CD4-positive, alpha-beta memory T cell (primary cell): ENCODE measurements around the gene HUWE1. TPM values are rescaled to one million over a fixed set of nuclear protein-coding genes. Genes with fewer than 3 reads are reported as not detected.

ENCODE experiments used
- CTCF ChIA-PET: fragments of 350-600 bp; sonication (Branson Sonifier 250); formaldehyde crosslinking; loops from one replicate; lab custom pipeline; 2021; ENCODE audit warnings: inconsistent platforms; ENCODE audit not compliant: partially characterized antibody; lab: Charles Lee
- POLR2A ChIA-PET: fragments of 350-600 bp; sonication (Branson Sonifier 250); formaldehyde crosslinking; loops from one replicate; lab custom pipeline; 2021; ENCODE audit not compliant: partially characterized antibody; lab: Charles Lee
- DNase-seq, 5 donors: peaks; one replicate each; pipeline versions ENCODE4 v3.0.0 to v3.0.0-alpha.2; 2020 to 2022; ENCODE audit warnings: mixed read lengths in 1 of 5
- H3K27ac ChIP-seq: one replicate; pipeline ENCODE4 v1.7.0; 2013; ENCODE audit warnings: low read depth, low read length
- H3K27me3 ChIP-seq: 2 replicates; pipeline ENCODE4 v1.7.0; 2013; ENCODE audit warnings: mild to moderate bottlenecking, low read length, moderate library complexity; ENCODE audit not compliant: insufficient read depth
- H3K36me3 ChIP-seq: 2 replicates; pipeline ENCODE4 v1.7.0; 2013; ENCODE audit warnings: mild to moderate bottlenecking, low read length, moderate library complexity; ENCODE audit not compliant: insufficient read depth
- H3K4me1 ChIP-seq: 2 replicates; pipeline ENCODE4 v1.7.0; 2013; ENCODE audit warnings: mild to moderate bottlenecking, low read length, moderate library complexity; ENCODE audit not compliant: insufficient read depth
- H3K4me3 ChIP-seq, 2 donors: one replicate each; pipeline ENCODE4 v1.7.0; 2013; ENCODE audit warnings: low read length in 2 of 2, mild to moderate bottlenecking in 1 of 2
- H3K9me3 ChIP-seq, 2 donors: one replicate each; pipeline ENCODE4 v1.7.0; 2013; ENCODE audit warnings: low read length in 2 of 2, control low read depth in 1 of 2; ENCODE audit not compliant: control insufficient read depth in 1 of 2
- H3K27ac Mint-ChIP-seq, 7 donors: one replicate each; pipeline ENCODE4 v1.8.0; 2020 to 2021; ENCODE audit warnings: mixed read lengths in 7 of 7, mild to moderate bottlenecking in 6 of 7, inconsistent platforms in 3 of 7, moderate library complexity in 3 of 7
- H3K27me3 Mint-ChIP-seq, 2 donors: one replicate each; pipeline ENCODE4 v1.8.0; 2020 to 2021; ENCODE audit warnings: mixed read lengths in 2 of 2
- H3K36me3 Mint-ChIP-seq, 2 donors: one replicate each; pipeline ENCODE4 v1.8.0; 2020 to 2021; ENCODE audit warnings: mixed read lengths in 2 of 2, inconsistent platforms in 1 of 2, mild to moderate bottlenecking in 1 of 2
- H3K4me1 Mint-ChIP-seq, 4 donors: one replicate each; pipeline ENCODE4 v1.8.0; 2020 to 2021; ENCODE audit warnings: mixed read lengths in 4 of 4, mild to moderate bottlenecking in 1 of 4
- H3K4me3 Mint-ChIP-seq, 8 donors: one replicate each; pipeline ENCODE4 v1.8.0; 2020 to 2021; ENCODE audit warnings: mixed read lengths in 8 of 8, mild to moderate bottlenecking in 7 of 8, moderate library complexity in 6 of 8, inconsistent platforms in 3 of 8
- H3K9me3 Mint-ChIP-seq, 8 donors: one replicate each; pipeline ENCODE4 v1.8.0; 2020 to 2021; ENCODE audit warnings: mixed read lengths in 8 of 8, mild to moderate bottlenecking in 5 of 8, inconsistent platforms in 3 of 8, moderate library complexity in 1 of 8
- intact Hi-C: fragments of 100-400 bp; cut with micrococcal nuclease; formaldehyde crosslinking; loops from one replicate; pipeline ENCODE4 v1.15.1; 2023
- polyA plus RNA-seq, 2 donors: library from polyadenylated mRNA; unstranded; fragments of 300-500 nt; fragmentation: Illumina TruSeq; gene quantifications; one replicate each; pipeline ENCODE4 v1.2.3, GENCODE V29; 2021
- total RNA-seq, 2 experiments: library from RNA; stranded (reverse); gene quantifications; one replicate each; pipeline ENCODE4 v1.2.3, GENCODE V29; 2021

HUWE1 gene
- total and polyA plus RNA-seq, 4 experiments from 2014 or later: 3.3 to 202 (median 97.7) TPM

DNA sequence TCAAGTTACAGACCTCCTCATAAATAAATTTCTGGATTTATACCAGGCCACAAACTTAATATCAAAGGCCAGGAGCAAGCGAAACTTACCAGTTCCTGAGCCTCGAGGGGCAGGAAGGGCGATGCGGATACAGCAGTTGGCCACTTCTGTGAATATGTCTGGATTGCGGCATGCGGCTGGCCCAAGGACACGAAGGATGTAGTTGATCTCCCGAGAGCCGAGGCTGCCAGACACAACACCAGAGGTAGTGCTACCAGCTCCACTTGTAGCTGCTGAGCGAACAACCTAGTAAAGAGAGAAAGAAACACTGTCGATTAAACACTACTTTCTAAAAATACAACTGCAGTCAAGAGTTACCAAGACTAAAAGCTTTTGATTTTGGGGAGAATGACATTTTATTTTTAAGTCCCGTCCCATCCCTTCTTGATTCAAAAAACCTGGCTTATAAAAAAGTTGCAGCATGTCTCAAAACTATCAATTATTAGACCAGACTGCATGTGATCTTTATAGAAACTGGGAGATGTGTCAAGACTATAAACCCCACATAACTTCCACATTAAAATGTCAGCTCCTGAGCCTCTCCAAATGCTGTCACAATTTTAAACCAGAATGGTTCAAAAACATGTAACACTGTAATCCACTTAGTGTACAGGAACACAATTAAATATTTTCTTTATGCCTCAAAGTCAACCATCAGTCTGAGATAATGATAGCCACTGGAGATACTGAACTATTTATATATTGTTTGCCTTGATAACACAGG is 105.6 kb downstream of the HUWE1 start:
- intact Hi-C loops: no loop called here
- H3K9me3 ChIP-seq: no peaks in the 10 kb centered on the region
- Mint-ChIP-seq H3K27ac (no peak overlapping the region), H3K4me1 (no peaks in the 10 kb centered on the region), H3K4me3 (no peak overlapping the region), H3K36me3 (peaks cover 24 to 51% of the 10 kb centered on the region in 2 donors), H3K27me3 (no peaks in the 10 kb centered on the region), H3K9me3 (no peaks in the 10 kb centered on the region)
- peaks cover 55% of the 10 kb centered on the region for H3K36me3 ChIP-seq
- H3K27ac ChIP-seq: no peak overlapping the region
- POLR2A ChIA-PET: no interaction called here
- H3K4me3 ChIP-seq: no peak overlapping the region
- DNase-seq: no peak
- no peaks in the 10 kb centered on the region for H3K4me1 ChIP-seq
- CTCF ChIA-PET: no interaction called here
- no peaks in the 10 kb centered on the region for H3K27me3 ChIP-seq

GRCh38 chrX:53571494-53571893 is 115.0 kb downstream of the HUWE1 start:
- intact Hi-C loops: no loop called here
- Histone ChIP-seq H3K4me3 (no peak overlapping the region), H3K27ac (no peak overlapping the region), H3K9me3 (no peaks in the 10 kb centered on the region), H3K4me1 (no peaks in the 10 kb centered on the region), H3K36me3 (peaks cover 43% of the 10 kb centered on the region), H3K27me3 (no peaks in the 10 kb centered on the region)
- H3K4me3 Mint-ChIP-seq: no peak overlapping the region
- CTCF ChIA-PET: no interaction called here
- H3K9me3 Mint-ChIP-seq: no peaks in the 10 kb centered on the region
- no peak overlapping the region for H3K27ac Mint-ChIP-seq
- no peak for DNase-seq
- peaks cover 6 to 74% of the 10 kb centered on the region in 2 donors for H3K36me3 Mint-ChIP-seq
- no peaks in the 10 kb centered on the region for H3K27me3 Mint-ChIP-seq
- no peaks in the 10 kb centered on the region for H3K4me1 Mint-ChIP-seq
- POLR2A ChIA-PET: no interaction called here

DNA sequence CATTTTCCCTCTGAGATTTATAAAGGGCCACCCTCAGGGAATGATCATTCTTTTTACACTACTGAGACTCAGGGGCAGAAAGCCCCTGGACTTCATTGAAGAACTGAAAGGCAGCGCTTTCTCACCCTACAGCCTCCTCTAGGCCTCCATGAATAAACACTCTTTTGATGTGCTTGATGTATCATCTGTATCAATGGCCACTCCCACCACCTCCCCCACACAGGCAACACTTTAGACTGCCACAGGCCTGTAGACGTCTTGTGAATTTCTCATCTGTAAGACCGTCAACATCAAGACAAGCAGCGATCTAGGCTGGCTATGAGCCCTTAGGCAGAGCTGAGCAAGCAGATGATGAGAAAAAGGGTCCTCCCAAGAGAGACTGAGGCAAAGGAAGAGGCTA is 123.2 kb downstream of the HUWE1 start:
- no peaks in the 10 kb centered on the region for H3K27me3 Mint-ChIP-seq
- no peaks in the 10 kb centered on the region for H3K4me1 Mint-ChIP-seq
- H3K27me3 ChIP-seq: no peaks in the 10 kb centered on the region
- no peaks in the 10 kb centered on the region for H3K4me1 ChIP-seq
- peaks cover 82% of the 10 kb centered on the region for H3K36me3 ChIP-seq
- peaks cover 0 to 2% (median 0%) of the 10 kb centered on the region in 8 donors for H3K9me3 Mint-ChIP-seq
- H3K4me3 Mint-ChIP-seq: no peak overlapping the region
- intact Hi-C loops: no loop called here
- ChIA-PET POLR2A (no interaction called here), CTCF (no interaction called here)
- no peak for DNase-seq
- peaks cover 31 to 87% of the 10 kb centered on the region in 2 donors for H3K36me3 Mint-ChIP-seq
- H3K9me3 ChIP-seq: no peaks in the 10 kb centered on the region
- H3K27ac Mint-ChIP-seq: no peak overlapping the region
- no peak overlapping the region for H3K27ac ChIP-seq
- H3K4me3 ChIP-seq: no peak overlapping the region

DNA sequence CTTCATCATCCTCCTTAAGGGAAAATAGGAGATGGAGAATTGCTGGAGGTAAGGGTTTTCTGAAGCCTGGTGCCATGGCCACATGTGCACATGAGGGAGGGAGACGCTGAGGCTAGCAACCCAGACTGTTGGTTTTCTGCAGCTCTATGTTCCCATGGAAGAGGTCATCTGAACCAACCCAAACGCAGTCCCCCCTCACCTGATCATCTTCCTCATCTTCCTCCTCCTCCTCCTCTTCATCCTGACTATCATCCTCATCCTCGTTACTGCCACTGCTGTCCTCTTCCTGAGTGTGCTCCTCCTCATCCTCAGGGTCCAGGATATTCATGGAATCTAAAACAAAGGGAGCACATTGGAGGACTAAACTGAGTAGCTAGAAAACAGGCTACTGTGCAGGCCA is 124.6 kb downstream of the HUWE1 start:
- intact Hi-C loops: no loop called here
- Mint-ChIP-seq H3K9me3 (peaks cover 0 to 2% (median 0%) of the 10 kb centered on the region in 8 donors), H3K36me3 (peaks cover 31 to 90% of the 10 kb centered on the region in 2 donors), H3K27ac (no peak overlapping the region), H3K4me3 (no peak overlapping the region), H3K4me1 (no peaks in the 10 kb centered on the region), H3K27me3 (no peaks in the 10 kb centered on the region)
- Histone ChIP-seq H3K4me1 (no peaks in the 10 kb centered on the region), H3K27me3 (no peaks in the 10 kb centered on the region), H3K36me3 (peaks cover 87% of the 10 kb centered on the region), H3K27ac (no peak overlapping the region), H3K4me3 (no peak overlapping the region), H3K9me3 (no peaks in the 10 kb centered on the region)
- CTCF ChIA-PET: no interaction called here
- POLR2A ChIA-PET: no interaction called here
- DNase-seq: no peak

- H3K27ac Mint-ChIP-seq: no peak overlapping the region
These were observed 127.9 kb downstream of the HUWE1 start for GRCh38 chrX:53558646-53559045.

DNA sequence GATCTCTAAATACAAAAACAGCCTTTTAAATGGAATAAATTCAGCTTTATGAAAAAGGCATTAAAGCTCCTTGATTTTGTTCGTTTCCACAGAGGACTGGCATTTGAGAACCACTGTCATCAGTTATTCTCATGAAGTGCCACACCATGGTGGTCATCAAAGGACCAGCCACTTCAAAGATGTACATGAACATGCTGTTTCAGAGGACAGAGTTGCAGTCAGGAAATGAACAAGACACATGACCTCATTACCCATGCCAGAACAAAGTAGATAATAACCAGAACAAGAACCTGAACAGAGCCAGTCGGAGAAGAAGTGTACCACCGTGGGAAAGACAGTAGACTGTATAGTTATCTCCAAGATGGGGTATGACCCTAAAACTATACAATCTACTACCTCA is 129.7 kb downstream of the HUWE1 start:
- no peaks in the 10 kb centered on the region for H3K4me1 Mint-ChIP-seq
- Histone ChIP-seq H3K27ac (no peak overlapping the region), H3K9me3 (no peaks in the 10 kb centered on the region), H3K27me3 (no peaks in the 10 kb centered on the region), H3K4me1 (no peaks in the 10 kb centered on the region), H3K4me3 (no peak overlapping the region), H3K36me3 (peaks cover 75% of the 10 kb centered on the region)
- H3K4me3 Mint-ChIP-seq: no peak overlapping the region
- peaks cover 31 to 82% of the 10 kb centered on the region in 2 donors for H3K36me3 Mint-ChIP-seq
- CTCF ChIA-PET: no interaction called here
- POLR2A ChIA-PET: no interaction called here
- peaks cover 0 to 2% (median 0%) of the 10 kb centered on the region in 8 donors for H3K9me3 Mint-ChIP-seq
- no peaks in the 10 kb centered on the region for H3K27me3 Mint-ChIP-seq
- no peak overlapping the region for H3K27ac Mint-ChIP-seq
- no peak for DNase-seq
- intact Hi-C loops: no loop called here

More at GRCh38 chrX:53558646-53559045, 127.9 kb downstream of the HUWE1 start:
- CTCF ChIA-PET: no interaction called here
- H3K27me3 ChIP-seq: no peaks in the 10 kb centered on the region
- H3K4me3 ChIP-seq: no peak overlapping the region
- H3K9me3 ChIP-seq: no peaks in the 10 kb centered on the region
- no peak overlapping the region for H3K27ac ChIP-seq
- intact Hi-C loops: no loop called here
- Mint-ChIP-seq H3K27me3 (no peaks in the 10 kb centered on the region), H3K4me3 (no peak overlapping the region), H3K4me1 (no peaks in the 10 kb centered on the region), H3K36me3 (peaks cover 28 to 88% of the 10 kb centered on the region in 2 donors), H3K9me3 (peaks cover 0 to 2% (median 0%) of the 10 kb centered on the region in 8 donors)
- DNase-seq: no peak
- POLR2A ChIA-PET: no interaction called here
- no peaks in the 10 kb centered on the region for H3K4me1 ChIP-seq
- H3K36me3 ChIP-seq: peaks cover 81% of the 10 kb centered on the region

DNA sequence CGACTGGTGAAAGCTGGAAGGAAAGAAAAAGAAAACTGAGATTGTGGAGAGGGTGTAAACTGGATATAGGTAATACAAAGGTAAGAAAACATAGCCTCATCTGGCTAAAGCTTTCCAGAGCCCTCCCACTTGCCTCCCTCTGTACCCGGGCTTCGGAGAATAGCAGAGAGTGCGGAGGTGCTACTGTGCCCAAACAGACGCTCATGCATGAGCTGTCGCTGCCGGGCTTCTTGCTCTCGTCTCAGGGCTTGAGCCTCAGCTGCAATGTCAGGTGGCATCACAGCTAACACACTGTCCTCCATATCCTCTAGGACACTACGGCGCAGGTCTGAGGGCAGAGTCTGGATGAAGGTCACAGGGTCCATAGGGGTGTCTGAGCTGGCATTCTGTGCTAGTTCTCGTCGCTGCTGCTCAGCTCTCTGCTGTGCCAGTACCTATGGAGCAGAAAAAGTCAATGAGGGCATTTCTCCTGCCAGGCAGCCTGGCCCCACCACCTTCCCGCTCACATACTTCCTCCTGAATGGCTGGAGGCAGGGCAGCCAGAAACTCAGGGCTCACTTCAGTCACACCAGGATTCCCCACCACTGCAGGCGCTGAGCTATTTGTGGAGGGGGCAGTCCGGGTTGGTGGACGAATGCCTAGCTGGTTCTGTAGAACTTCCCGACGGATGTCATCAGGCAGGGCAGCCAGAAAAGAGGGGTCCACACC is 135.6 kb downstream of the HUWE1 start:
- Histone ChIP-seq H3K9me3 (no peaks in the 10 kb centered on the region), H3K27me3 (no peaks in the 10 kb centered on the region), H3K36me3 (peaks cover 81% of the 10 kb centered on the region), H3K27ac (no peak overlapping the region), H3K4me3 (no peak overlapping the region), H3K4me1 (no peaks in the 10 kb centered on the region)
- Mint-ChIP-seq H3K27me3 (no peaks in the 10 kb centered on the region), H3K27ac (peak overlapping the region in 1 of 7 donors; percentile 25), H3K9me3 (no peaks in the 10 kb centered on the region), H3K4me1 (peaks cover 0 to 2% (median 0%) of the 10 kb centered on the region in 4 donors), H3K36me3 (peaks cover 41 to 78% of the 10 kb centered on the region in 2 donors), H3K4me3 (no peak overlapping the region)
- ChIA-PET POLR2A (no interaction called here), CTCF (no interaction called here)
- no peak for DNase-seq
- intact Hi-C loops: no loop called here
